Renal cortex interstitium (tissue), 11 donors: ENCODE data around the gene VPS11. TPM values are rescaled to one million over a fixed set of nuclear protein-coding genes. Genes with fewer than 3 reads are reported as not detected.

Experiments
- DNase-seq, 11 donors: peaks; one replicate each; pipeline ENCODE4 v3.0.0-alpha.2; 2013; ENCODE audit warnings: low read depth in 9 of 11, low spot score in 4 of 11; ENCODE audit errors: extremely low read depth in 1 of 11
- polyA plus RNA-seq, 3 donors: library from polyadenylated mRNA; unstranded; fragments of 120-200 nt; gene quantifications; one replicate each; pipeline ENCODE4 v1.2.1, GENCODE V29; 2013; ENCODE audit not compliant: insufficient read length in 3 of 3

The VPS11 gene
- polyA plus RNA-seq, 3 donors: 49.5 to 62.6 (median 53.6) TPM

GRCh38 chr11:119112314-119113020 lies 44.8 kb downstream of the VPS11 start:
- DNase-seq: no peak

GRCh38 chr11:119113716-119114115 lies 46.1 kb downstream of the VPS11 start:
- DNase-seq: no peak

GRCh38 chr11:119114351-119114750 lies 46.7 kb downstream of the VPS11 start:
- DNase-seq: no peak

- DNase-seq: no peak
Measured at GRCh38 chr11:119115484-119116234, 48.0 kb downstream of the VPS11 start.

GRCh38 chr11:119116235-119116594 lies 48.6 kb downstream of the VPS11 start:
- no peak for DNase-seq

GRCh38 chr11:119116601-119117000 lies 49.0 kb downstream of the VPS11 start:
- no peak for DNase-seq

- DNase-seq: no peak
Measured at GRCh38 chr11:119117004-119117706, 49.5 kb downstream of the VPS11 start.

- DNase-seq: no peak
Measured at GRCh38 chr11:119118227-119118626, 50.6 kb downstream of the VPS11 start.

- DNase-seq: no peak
Measured at GRCh38 chr11:119118946-119119345, 51.3 kb downstream of the VPS11 start.

GRCh38 chr11:119120639-119121007 lies 53.0 kb downstream of the VPS11 start:
- peak in 4 of 11 donors; percentile 48 to 68 (median 62) for DNase-seq

- peak; percentile 92 to 99 (median 99) for DNase-seq
Measured at GRCh38 chr11:119121008-119121810, 53.6 kb downstream of the VPS11 start, which contains the start of gene HINFP. Gene HINFP, plus strand, starts transcription at chr11:119121580. Its CDS starts 5,365 bp downstream, at chr11:119126945.

GRCh38 chr11:119121811-119122124 lies 54.1 kb downstream of the VPS11 start:
- DNase-seq: no peak

- DNase-seq: no peak
Measured at GRCh38 chr11:119125821-119126220, 58.2 kb downstream of the VPS11 start.

- DNase-seq: no peak
Measured at GRCh38 chr11:119126675-119127268, 59.2 kb downstream of the VPS11 start.

GRCh38 chr11:119130662-119131061 lies 63.0 kb downstream of the VPS11 start:
- DNase-seq: no peak
